ENCODE results near the gene CDH4. TPM values are rescaled to one million over a fixed set of nuclear protein-coding genes. Genes with fewer than 3 reads are reported as not detected.

CDH4 gene
- total and polyA plus RNA-seq, 9 of the 15 experiments (the other 6 are each of a cell fraction or from before 2014, with no cell fraction given): 0.04 TPM; not detected in 8

GRCh38 chr20:61548069-61548468 is 296.0 kb downstream of the CDH4 start:
- in situ Hi-C loops (cut with MboI): no loop called here
- TF ChIP-seq KDM1A (IDR thresholded peaks at IDR 0.05) (no peak), TBP (optimal IDR thresholded peaks at IDR 0.05; ENCODE audit: low read depth, low read length) (no peak), BRF1 (IDR thresholded peaks at IDR 0.05; ENCODE audit: borderline replicate concordance, extremely low read depth, insufficient read length) (no peak), PHB (CRISPR knock-in tag; IDR thresholded peaks at IDR 0.05) (no peak), ZNF639 (CRISPR knock-in tag; conservative IDR thresholded peaks at IDR 0.05 in 1 of 2, IDR thresholded peaks at IDR 0.05 in 1 of 2) (no peak), FOSL1 (tag; conservative IDR thresholded peaks at IDR 0.05) (no peak), DNMT1 (IDR thresholded peaks at IDR 0.05) (no peak), POLR2B (IDR thresholded peaks at IDR 0.05; ENCODE audit: low read depth, partially characterized antibody) (no peak), HNRNPK (IDR thresholded peaks at IDR 0.05; ENCODE audit: low read depth, low read length, poor library complexity, severe bottlenecking) (no peak), THRA (IDR thresholded peaks at IDR 0.05) (no peak), ZNF165 (CRISPR knock-in tag; IDR thresholded peaks at IDR 0.05; ENCODE audit: borderline replicate concordance) (no peak), ZNF384 (IDR thresholded peaks at IDR 0.05; ENCODE audit: low read depth, low read length) (no peak), ZNF518B (CRISPR knock-in tag; IDR thresholded peaks at IDR 0.05) (no peak), SLC30A9 (CRISPR knock-in tag; IDR thresholded peaks at IDR 0.05) (no peak), CCNT2 (IDR thresholded peaks at IDR 0.05; ENCODE audit: borderline replicate concordance, extremely low read depth, insufficient read length, low read depth, low read length) (no peak)
- TF ChIP-seq, protein P1, sequence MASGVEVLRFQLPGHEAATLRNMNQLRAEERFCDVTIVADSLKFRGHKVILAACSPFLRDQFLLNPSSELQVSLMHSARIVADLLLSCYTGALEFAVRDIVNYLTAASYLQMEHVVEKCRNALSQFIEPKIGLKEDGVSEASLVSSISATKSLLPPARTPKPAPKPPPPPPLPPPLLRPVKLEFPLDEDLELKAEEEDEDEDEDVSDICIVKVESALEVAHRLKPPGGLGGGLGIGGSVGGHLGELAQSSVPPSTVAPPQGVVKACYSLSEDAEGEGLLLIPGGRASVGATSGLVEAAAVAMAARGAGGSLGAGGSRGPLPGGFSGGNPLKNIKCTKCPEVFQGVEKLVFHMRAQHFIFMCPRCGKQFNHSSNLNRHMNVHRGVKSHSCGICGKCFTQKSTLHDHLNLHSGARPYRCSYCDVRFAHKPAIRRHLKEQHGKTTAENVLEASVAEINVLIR (CRISPR knock-in tag; IDR thresholded peaks at IDR 0.05): no peak

More at GRCh38 chr20:61548069-61548468, 296.0 kb downstream of the CDH4 start:
- H3K36me3 ChIP-seq (ENCODE audit: control insufficient read depth, insufficient read depth, low read length): no peaks in the 10 kb centered on the region
- ATAC-seq (no peak), FAIRE-seq (no peak), DNase-seq (ENCODE audit: extremely low read depth in 1 of 4, low spot score in 3 of 4) (no peak)
- H3K79me2 ChIP-seq (ENCODE audit: control insufficient read depth, insufficient read depth, low read length): no peaks in the 10 kb centered on the region
- intact Hi-C loops (cut with micrococcal nuclease): no loop called here
- H3K4me2 ChIP-seq (ENCODE audit: insufficient read depth, low read length): no peak overlapping the region
- ChIA-PET CTCF (ENCODE audit: low intra/inter-chr PET ratio) (no interaction called here), POLR2A (no interaction called here)
- no peaks in the 10 kb centered on the region for H3K4me1 ChIP-seq (replicated peaks in 1 of 2; ENCODE audit: control insufficient read depth in 2 of 2, insufficient read depth in 2 of 2, low read length in 2 of 2)
- BruUV-seq (replicated peaks): no TSS peak
- H3K27me3 ChIP-seq (ENCODE audit: control insufficient read depth in 2 of 2, insufficient read depth in 2 of 2, low read length in 2 of 2): peaks cover 17 to 56% of the 10 kb centered on the region in 2 experiments
- H3K9me1 ChIP-seq (ENCODE audit: control insufficient read depth, insufficient read depth, low read length): no peaks in the 10 kb centered on the region
- no peak overlapping the region for H3K4me3 ChIP-seq
- H3K9me3 ChIP-seq (replicated peaks; ENCODE audit: control insufficient read depth, insufficient read depth, low read depth, low read length): no peaks in the 10 kb centered on the region
- H3K9ac ChIP-seq (ENCODE audit: insufficient read depth in 1 of 2, low read depth in 2 of 2, low read length in 2 of 2): no peak overlapping the region
- H3K27ac ChIP-seq (ENCODE audit: extremely low read depth, low read depth, low read length): no peak overlapping the region
- H2AFZ ChIP-seq (ENCODE audit: low read depth, low read length): no peak overlapping the region
- WGBS (ENCODE audit: insufficient coverage, low coverage, missing lambda C conversion rate): 0% methylated on average over 4 of the region's 4 CpGs
- 0 out of 2 replicates have a peak, but pooled peaks cover 3% of the 10 kb centered on the region for H4K20me1 ChIP-seq (replicated peaks; ENCODE audit: control insufficient read depth, insufficient read depth, low read length)
